Measurements from ENCODE around the gene INSIG1. TPM values are rescaled to one million over a fixed set of nuclear protein-coding genes. Genes with fewer than 3 reads are reported as not detected.

Gene INSIG1
- total RNA-seq, 1 donor from 2014 or later: 63.6 TPM

DNA sequence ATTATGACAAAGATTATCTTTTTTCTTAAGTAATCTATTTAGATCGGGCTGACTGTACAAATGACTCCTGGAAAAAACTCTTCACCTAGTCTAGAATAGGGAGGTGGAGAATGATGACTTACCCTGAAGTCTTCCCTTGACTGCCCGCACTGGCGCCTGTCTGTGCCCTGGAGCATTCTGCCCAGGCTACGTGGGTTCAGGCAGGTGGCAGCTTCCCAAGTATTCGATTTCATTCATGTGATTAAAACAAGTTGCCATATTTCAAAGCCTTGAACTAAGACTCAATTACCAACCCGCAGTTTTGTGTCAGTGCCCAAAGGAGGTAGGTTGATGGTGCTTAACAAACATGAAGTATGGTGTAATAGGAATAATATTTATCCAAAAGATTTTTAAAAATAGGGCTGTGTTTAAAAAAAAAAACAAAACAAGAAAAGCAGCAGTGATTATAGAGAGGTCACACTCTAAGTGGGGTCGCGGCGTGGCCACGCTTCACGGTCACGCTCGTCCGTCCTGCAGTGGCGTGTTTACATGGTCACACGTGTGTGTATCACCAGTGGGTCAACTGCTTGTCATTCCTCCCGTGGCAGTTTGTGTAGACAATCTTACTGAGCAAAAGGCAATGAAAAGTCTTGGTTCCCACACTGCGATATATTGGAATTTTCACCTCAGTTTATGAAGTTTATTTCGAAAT, 10.8 kb downstream of the INSIG1 start:
- no peak for TF ChIP-seq POLR2A (IDR thresholded peaks at IDR 0.05)
- TF ChIP-seq CTCF (IDR thresholded peaks at IDR 0.05): no peak
- TF ChIP-seq POLR2AphosphoS5 (IDR thresholded peaks at IDR 0.05; ENCODE audit: insufficient read depth in 1 of 2, low read depth in 1 of 2): no peak
- H3K36me3 ChIP-seq: peaks cover 0 to 52% of the 10 kb centered on the region in 2 donors
- intact Hi-C loops (cut with DNase I): no loop called here

DNA sequence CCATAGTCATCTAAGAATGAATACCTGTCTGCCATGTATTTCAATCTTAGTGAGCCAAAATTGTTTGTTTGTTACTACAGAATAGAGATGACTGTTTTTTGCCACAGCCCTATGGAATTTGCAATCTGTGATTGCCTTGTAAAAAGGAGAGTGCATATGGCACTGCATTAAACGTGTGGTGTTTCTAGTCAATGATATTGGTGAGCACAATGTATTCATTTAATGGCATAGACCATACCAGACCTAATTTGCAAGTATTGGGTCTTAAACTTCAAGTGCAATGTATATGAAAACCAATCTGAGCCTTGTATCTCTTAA, 11.3 kb downstream of the INSIG1 start:
- no peak overlapping the region for H3K4me3 ChIP-seq
- DNase-seq (ENCODE audit: extremely low spot score in 2 of 2): no peak
- no peak overlapping the region for H3K27ac ChIP-seq
- intact Hi-C loops (cut with DNase I): no loop called here
- H3K4me1 ChIP-seq: no peaks in the 10 kb centered on the region
- H3K27me3 ChIP-seq: no peaks in the 10 kb centered on the region
- no peak for TF ChIP-seq POLR2AphosphoS5 (IDR thresholded peaks at IDR 0.05; ENCODE audit: insufficient read depth in 1 of 2, low read depth in 1 of 2)
- TF ChIP-seq POLR2A (IDR thresholded peaks at IDR 0.05): no peak
- TF ChIP-seq CTCF (IDR thresholded peaks at IDR 0.05): no peak
- peaks cover 0 to 47% of the 10 kb centered on the region in 2 donors for H3K36me3 ChIP-seq
- no peaks in the 10 kb centered on the region for H3K9me3 ChIP-seq

More for the DNA sequence above, 10.8 kb downstream of the INSIG1 start:
- H3K4me1 ChIP-seq: no peaks in the 10 kb centered on the region
- no peaks in the 10 kb centered on the region for H3K9me3 ChIP-seq
- H3K27me3 ChIP-seq: no peaks in the 10 kb centered on the region
- no peak overlapping the region for H3K27ac ChIP-seq
- H3K4me3 ChIP-seq: no peak overlapping the region
- peak in 1 of 2 donors; percentile 71 for DNase-seq (ENCODE audit: extremely low spot score in 2 of 2)

GRCh38 chr7:155310425-155311114, 12.9 kb downstream of the INSIG1 start:
- H3K4me3 ChIP-seq: no peak overlapping the region
- no peaks in the 10 kb centered on the region for H3K27me3 ChIP-seq
- H3K4me1 ChIP-seq: no peaks in the 10 kb centered on the region
- no peak for DNase-seq (ENCODE audit: extremely low spot score in 2 of 2)
- intact Hi-C loops (cut with DNase I): no loop called here
- TF ChIP-seq POLR2AphosphoS5 (IDR thresholded peaks at IDR 0.05; ENCODE audit: insufficient read depth in 1 of 2, low read depth in 1 of 2) (no peak), CTCF (IDR thresholded peaks at IDR 0.05) (no peak), POLR2A (IDR thresholded peaks at IDR 0.05) (no peak)
- no peaks in the 10 kb centered on the region for H3K9me3 ChIP-seq
- H3K36me3 ChIP-seq: peaks cover 0 to 34% of the 10 kb centered on the region in 2 donors
- no peak overlapping the region for H3K27ac ChIP-seq

GRCh38 chr7:155311826-155312537, 14.3 kb downstream of the INSIG1 start:
- TF ChIP-seq POLR2AphosphoS5 (IDR thresholded peaks at IDR 0.05; ENCODE audit: insufficient read depth in 1 of 2, low read depth in 1 of 2): no peak
- TF ChIP-seq CTCF (IDR thresholded peaks at IDR 0.05): no peak
- TF ChIP-seq POLR2A (IDR thresholded peaks at IDR 0.05): no peak
- no peak overlapping the region for H3K4me3 ChIP-seq
- no peaks in the 10 kb centered on the region for H3K4me1 ChIP-seq
- intact Hi-C loops (cut with DNase I): no loop called here
- H3K36me3 ChIP-seq: peaks cover 0 to 31% of the 10 kb centered on the region in 2 donors
- no peaks in the 10 kb centered on the region for H3K9me3 ChIP-seq
- DNase-seq (ENCODE audit: extremely low spot score in 2 of 2): no peak
- H3K27ac ChIP-seq: no peak overlapping the region
- no peaks in the 10 kb centered on the region for H3K27me3 ChIP-seq
